D721Med (cell line): ENCODE results near the gene HEPHL1.

Experiments
- DNase-seq: peaks from one replicate; pipeline ENCODE4 v3.0.0; 2011; ENCODE audit warnings: low spot score; ENCODE audit not compliant: insufficient read length
- FAIRE-seq: peaks from 2 replicates; lab custom pipeline; 2011; peaks lifted over from hg19 to GRCh38; lab: Jason Lieb, UNC
- TF ChIP-seq, protein P1 (sequence below): IDR thresholded peaks from 2 replicates; pipeline ENCODE4 v1.5.1; 2012; ENCODE audit warnings: mild to moderate bottlenecking, control low read depth; ENCODE audit not compliant: insufficient read depth; ENCODE audit errors: missing control alignments

Gene HEPHL1

DNA sequence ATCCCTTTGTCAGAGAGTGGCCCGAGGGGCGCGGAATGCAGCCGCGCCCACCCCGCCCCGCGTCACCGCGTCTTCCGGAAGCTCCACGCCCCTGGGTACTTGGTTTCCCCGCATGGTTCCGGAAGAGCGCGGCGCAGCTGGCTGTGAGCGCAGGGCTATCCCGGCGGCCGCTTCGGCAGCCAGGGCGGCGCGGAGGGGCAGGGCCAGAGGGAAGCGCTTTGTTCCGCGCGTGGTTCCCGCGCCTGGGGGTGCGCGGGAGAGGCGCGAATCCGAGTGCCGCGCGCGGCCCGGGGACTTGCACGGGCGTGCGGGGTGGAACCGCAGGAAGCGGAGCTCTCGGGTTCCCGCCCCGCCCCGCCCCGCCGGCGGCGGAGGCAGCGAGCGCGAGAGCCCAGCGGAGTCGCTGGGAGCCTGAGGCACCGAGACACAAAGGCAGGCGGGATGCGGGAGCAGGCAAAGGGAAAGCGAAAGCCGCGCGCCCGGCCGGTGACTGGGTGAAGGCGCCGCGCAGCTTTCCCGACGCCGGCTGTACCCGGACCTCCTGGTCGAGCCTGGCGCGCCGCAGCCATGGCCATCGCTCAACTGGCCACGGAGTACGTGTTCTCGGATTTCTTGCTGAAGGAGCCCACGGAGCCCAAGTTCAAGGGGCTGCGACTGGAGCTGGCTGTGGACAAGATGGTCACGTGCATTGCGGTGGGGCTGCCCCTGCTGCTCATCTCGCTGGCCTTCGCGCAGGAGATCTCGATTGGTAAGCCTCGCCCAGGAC, 107.8 kb downstream of the HEPHL1 start, which contains the start of gene PANX1:
TSS of gene PANX1 (plus strand) at position 96 of the 766 bp plus-strand sequence. CDS start at position 568, 472 bp downstream.
- DNase-seq (peak; percentile 63), FAIRE-seq (no peak)
- TF ChIP-seq, protein P1, sequence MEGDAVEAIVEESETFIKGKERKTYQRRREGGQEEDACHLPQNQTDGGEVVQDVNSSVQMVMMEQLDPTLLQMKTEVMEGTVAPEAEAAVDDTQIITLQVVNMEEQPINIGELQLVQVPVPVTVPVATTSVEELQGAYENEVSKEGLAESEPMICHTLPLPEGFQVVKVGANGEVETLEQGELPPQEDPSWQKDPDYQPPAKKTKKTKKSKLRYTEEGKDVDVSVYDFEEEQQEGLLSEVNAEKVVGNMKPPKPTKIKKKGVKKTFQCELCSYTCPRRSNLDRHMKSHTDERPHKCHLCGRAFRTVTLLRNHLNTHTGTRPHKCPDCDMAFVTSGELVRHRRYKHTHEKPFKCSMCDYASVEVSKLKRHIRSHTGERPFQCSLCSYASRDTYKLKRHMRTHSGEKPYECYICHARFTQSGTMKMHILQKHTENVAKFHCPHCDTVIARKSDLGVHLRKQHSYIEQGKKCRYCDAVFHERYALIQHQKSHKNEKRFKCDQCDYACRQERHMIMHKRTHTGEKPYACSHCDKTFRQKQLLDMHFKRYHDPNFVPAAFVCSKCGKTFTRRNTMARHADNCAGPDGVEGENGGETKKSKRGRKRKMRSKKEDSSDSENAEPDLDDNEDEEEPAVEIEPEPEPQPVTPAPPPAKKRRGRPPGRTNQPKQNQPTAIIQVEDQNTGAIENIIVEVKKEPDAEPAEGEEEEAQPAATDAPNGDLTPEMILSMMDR = no peak

GRCh38 chr11:94129512-94130297, 108.6 kb downstream of the HEPHL1 start:
- no peak for FAIRE-seq
- TF ChIP-seq, protein P1 = no peak
- no peak for DNase-seq

- TF ChIP-seq, protein P1 = no peak
- DNase-seq (no peak), FAIRE-seq (no peak)
These were observed 109.3 kb downstream of the HEPHL1 start for GRCh38 chr11:94130298-94131046.

- FAIRE-seq (no peak), DNase-seq (no peak)
These were observed 110.0 kb downstream of the HEPHL1 start for GRCh38 chr11:94131047-94131717.

DNA sequence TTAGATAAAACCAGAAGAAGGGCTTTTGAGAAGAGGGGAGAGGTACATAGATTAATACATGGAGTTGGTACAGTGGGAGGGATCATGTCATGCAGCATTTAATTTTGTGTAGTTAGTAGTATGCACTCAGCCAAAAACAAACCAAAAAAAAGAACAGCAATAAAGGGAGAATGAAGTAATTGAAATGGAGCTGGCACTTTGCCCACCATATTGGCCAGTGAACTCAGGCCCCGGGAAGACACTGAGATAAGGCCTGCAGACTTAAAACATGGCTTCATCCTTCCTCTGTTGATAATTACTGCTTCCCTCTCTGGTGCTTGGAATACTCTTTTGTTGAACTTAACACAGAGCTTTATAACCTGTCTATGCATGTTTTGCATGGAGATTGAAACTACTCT, 110.6 kb downstream of the HEPHL1 start:
- no peak for FAIRE-seq
- DNase-seq = no peak
- TF ChIP-seq, protein P1 = no peak

More at GRCh38 chr11:94131047-94131717, 110.0 kb downstream of the HEPHL1 start:
- TF ChIP-seq, protein P1 = no peak

DNA sequence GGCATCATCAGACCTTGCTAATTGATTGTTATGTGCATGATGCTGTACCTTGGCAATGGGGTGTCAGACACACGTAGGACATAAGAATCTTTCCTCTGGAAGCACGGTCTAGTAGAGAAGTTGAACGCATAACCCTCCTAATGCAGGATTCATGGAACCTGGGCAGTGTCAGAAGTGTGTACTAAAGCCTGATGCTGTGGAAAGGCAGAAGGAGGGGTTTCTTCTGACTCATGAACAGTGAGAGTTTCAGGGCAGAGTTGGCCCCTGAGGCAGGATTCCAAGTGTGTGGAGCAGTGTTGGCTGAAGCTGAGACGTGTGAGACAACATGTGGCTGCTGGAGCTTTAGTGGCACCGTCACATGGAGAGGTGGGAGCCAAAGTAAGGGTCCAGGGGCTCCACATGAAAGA, 111.0 kb downstream of the HEPHL1 start:
- DNase-seq = no peak
- FAIRE-seq = no peak
- TF ChIP-seq, protein P1 = no peak
